GM12875 (cell line): ENCODE data around the gene STK25.

Source experiments
- H3K4me3 ChIP-seq: one replicate; pipeline ENCODE4 v1.5.1; 2011; ENCODE audit warnings: low read depth, low read length, control low read depth
- TF ChIP-seq, protein P1 (sequence below): IDR thresholded peaks from 2 replicates; pipeline ENCODE4 v1.5.1; 2011; ENCODE audit warnings: low read depth, mild to moderate bottlenecking, control low read depth, inconsistent platforms, low read length, moderate library complexity, borderline replicate concordance; ENCODE audit not compliant: insufficient read depth

Gene STK25

DNA sequence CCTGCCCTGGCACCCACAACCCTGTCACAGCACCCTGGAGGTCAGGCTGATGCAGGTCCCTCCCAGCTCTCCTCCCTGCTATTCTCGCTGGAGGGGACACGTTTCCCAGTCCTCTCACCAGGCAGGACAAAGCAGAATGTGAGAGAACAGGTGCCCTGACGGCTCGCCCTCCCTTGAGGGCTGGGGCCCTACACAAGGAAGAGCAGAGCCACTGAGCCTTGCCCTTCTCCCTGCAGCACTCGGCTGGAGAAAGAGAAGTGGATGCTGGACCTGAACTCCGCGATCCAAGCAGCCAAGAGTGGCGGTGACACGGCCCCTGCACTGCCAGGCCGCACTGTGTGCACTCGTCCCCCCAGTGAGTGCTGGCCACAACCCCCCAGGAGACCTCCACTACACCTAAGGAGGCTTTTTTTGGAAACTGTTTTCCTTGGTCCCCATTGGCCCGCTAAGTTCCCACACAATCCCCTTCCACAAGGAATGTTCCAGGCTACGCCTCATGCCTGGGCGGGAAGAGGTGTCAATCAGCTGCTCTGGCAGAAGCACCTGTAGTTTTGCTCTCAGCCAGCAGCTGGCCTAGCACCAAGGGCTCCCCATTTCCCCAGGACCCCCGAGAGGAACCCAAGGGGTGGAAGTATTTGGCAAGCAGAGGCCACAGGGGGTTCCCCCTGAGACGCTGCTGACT lies 17.4 kb downstream of the STK25 start:
- TF ChIP-seq, protein P1, sequence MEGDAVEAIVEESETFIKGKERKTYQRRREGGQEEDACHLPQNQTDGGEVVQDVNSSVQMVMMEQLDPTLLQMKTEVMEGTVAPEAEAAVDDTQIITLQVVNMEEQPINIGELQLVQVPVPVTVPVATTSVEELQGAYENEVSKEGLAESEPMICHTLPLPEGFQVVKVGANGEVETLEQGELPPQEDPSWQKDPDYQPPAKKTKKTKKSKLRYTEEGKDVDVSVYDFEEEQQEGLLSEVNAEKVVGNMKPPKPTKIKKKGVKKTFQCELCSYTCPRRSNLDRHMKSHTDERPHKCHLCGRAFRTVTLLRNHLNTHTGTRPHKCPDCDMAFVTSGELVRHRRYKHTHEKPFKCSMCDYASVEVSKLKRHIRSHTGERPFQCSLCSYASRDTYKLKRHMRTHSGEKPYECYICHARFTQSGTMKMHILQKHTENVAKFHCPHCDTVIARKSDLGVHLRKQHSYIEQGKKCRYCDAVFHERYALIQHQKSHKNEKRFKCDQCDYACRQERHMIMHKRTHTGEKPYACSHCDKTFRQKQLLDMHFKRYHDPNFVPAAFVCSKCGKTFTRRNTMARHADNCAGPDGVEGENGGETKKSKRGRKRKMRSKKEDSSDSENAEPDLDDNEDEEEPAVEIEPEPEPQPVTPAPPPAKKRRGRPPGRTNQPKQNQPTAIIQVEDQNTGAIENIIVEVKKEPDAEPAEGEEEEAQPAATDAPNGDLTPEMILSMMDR, result no peak
- no peak overlapping the region for H3K4me3 ChIP-seq

DNA sequence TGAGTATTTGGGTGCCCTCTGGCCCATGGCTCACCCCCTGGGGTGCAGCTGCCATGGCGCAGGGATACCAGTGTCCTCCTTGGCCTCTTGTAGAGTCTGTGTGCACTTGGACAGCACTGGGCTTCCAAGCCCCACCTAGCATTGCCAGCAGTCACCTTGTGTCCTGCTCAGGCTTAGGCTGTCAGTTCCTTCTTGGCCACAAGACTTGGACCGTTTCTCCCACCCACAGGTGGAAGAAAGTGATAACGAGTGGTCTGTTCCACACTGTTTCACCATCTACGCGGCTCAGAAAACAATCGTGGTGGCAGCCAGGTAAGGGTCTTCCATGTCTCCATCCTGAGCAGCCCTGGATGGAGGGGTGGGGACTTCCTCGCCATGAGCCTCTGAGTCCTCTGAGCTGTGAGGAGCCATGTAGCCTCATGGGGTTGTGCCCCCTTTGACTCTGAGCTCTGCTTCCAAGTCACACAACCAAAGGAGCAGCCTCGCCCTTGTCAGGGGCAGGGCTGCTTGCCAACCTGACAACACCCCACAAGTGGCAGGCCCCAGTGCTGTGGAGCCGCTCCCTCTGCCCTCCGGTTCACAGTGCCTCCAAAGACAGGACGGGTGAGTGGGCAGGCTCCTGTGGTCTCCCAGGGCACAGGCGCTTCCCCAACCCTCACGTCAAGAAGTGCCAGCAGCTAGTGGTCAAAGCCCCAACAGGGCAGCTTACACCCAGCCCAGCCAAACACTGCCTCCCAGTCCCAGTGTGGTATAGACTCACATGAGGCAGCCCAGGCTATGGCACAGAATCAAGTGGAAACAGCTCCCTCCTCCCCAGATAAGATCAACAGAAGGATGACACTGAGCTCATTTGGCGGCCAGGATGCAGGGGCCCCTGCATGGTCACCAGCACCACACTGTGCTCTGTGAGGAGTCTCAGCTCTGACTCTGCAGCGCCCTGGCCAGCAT lies 18.4 kb downstream of the STK25 start:
- TF ChIP-seq, protein P1, result no peak

GRCh38 chr2:241489088-241489487 lies 19.3 kb downstream of the STK25 start:
- H3K4me3 ChIP-seq, result no peak overlapping the region
- TF ChIP-seq, protein P1, result no peak

More for the DNA sequence above, 18.4 kb downstream of the STK25 start:
- H3K4me3 ChIP-seq, result no peak overlapping the region

DNA sequence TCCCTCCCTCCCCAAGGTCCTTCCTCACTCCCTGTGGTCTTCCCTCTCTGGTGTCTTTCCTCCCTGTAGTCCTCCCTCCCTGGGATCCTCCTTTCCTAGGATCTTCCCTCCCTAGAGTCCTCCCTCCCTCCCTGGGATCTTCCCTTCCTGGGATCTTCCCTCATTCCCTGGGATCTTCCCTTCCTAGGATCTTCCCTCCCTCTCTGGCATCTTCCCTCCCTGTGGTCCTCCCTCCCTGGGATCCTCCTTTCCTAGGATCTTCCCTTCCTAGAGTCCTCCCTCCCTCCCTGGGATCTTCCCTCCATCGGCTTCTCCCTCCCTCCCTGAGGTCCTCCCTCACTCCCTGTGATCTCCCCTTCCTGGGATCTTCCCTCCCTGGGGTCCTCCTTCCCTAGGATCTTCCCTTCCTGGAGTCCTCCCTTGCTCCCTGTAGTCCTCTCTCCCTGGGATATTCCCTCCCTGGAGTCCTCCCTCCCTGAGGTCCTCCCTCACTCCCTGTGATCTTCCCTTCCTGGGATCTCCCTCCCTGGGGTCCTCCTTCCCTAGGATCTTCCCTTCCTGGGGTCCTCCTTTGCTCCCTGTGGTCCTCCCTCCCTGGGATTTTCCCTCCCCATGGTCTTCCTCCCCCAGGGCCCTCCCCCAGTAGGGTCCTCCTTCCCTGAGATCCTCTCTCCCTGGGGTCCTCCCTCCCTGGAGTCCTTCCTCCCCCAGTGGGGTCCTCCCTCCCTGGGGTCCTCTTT lies 23.0 kb downstream of the STK25 start:
- TF ChIP-seq, protein P1, result no peak

GRCh38 chr2:241483305-241483704 lies 25.1 kb downstream of the STK25 start:
- no peak overlapping the region for H3K4me3 ChIP-seq
- TF ChIP-seq, protein P1, result no peak

More for the DNA sequence above, 23.0 kb downstream of the STK25 start:
- no peak overlapping the region for H3K4me3 ChIP-seq

GRCh38 chr2:241482126-241482955 lies 26.0 kb downstream of the STK25 start:
- TF ChIP-seq, protein P1, result no peak
- H3K4me3 ChIP-seq, result no peak overlapping the region
